ENCODE results near the gene RUSC2.
"Not testable (repeated sequence)": the region's sequence is repeated elsewhere in the genome, so short reads cannot be mapped to it uniquely, and the experiment has no call there.

RUSC2 gene

GRCh38 chr9:35522187-35522586 is 32.3 kb downstream of the RUSC2 start:
- no peak for TF ChIP-seq CTCF (IDR thresholded peaks at IDR 0.05; ENCODE audit: borderline replicate concordance, insufficient read depth, low read depth, low read length)
- H3K4me3 ChIP-seq (ENCODE audit: low read depth, low read length), result no peak overlapping the region

GRCh38 chr9:35522700-35523099 is 32.8 kb downstream of the RUSC2 start:
- no peak overlapping the region for H3K4me3 ChIP-seq (ENCODE audit: low read depth, low read length)

GRCh38 chr9:35523556-35523955 is 33.6 kb downstream of the RUSC2 start:
- H3K4me3 ChIP-seq (ENCODE audit: low read depth, low read length), result not testable (repeated sequence)

More at GRCh38 chr9:35522700-35523099, 32.8 kb downstream of the RUSC2 start:
- TF ChIP-seq CTCF (IDR thresholded peaks at IDR 0.05; ENCODE audit: borderline replicate concordance, insufficient read depth, low read depth, low read length), result no peak

- no peak overlapping the region for H3K4me3 ChIP-seq (ENCODE audit: low read depth, low read length)
- no peak for TF ChIP-seq CTCF (IDR thresholded peaks at IDR 0.05; ENCODE audit: borderline replicate concordance, insufficient read depth, low read depth, low read length)
Measured at GRCh38 chr9:35526087-35526801, 36.3 kb downstream of the RUSC2 start.

- no peak overlapping the region for H3K4me3 ChIP-seq (ENCODE audit: low read depth, low read length)
- TF ChIP-seq CTCF (IDR thresholded peaks at IDR 0.05; ENCODE audit: borderline replicate concordance, insufficient read depth, low read depth, low read length), result no peak
Measured at GRCh38 chr9:35529161-35529823, 39.4 kb downstream of the RUSC2 start.

GRCh38 chr9:35533398-35533797 is 43.5 kb downstream of the RUSC2 start:
- no peak for TF ChIP-seq CTCF (IDR thresholded peaks at IDR 0.05; ENCODE audit: borderline replicate concordance, insufficient read depth, low read depth, low read length)
- no peak overlapping the region for H3K4me3 ChIP-seq (ENCODE audit: low read depth, low read length)

GRCh38 chr9:35534921-35535320 is 45.0 kb downstream of the RUSC2 start:
- H3K4me3 ChIP-seq (ENCODE audit: low read depth, low read length), result not testable (repeated sequence)

- TF ChIP-seq CTCF (IDR thresholded peaks at IDR 0.05; ENCODE audit: borderline replicate concordance, insufficient read depth, low read depth, low read length), result no peak
- no peak overlapping the region for H3K4me3 ChIP-seq (ENCODE audit: low read depth, low read length)
Measured at GRCh38 chr9:35537913-35538312, 48.0 kb downstream of the RUSC2 start.
